ENCODE results near the gene TFPI2.

DNA sequence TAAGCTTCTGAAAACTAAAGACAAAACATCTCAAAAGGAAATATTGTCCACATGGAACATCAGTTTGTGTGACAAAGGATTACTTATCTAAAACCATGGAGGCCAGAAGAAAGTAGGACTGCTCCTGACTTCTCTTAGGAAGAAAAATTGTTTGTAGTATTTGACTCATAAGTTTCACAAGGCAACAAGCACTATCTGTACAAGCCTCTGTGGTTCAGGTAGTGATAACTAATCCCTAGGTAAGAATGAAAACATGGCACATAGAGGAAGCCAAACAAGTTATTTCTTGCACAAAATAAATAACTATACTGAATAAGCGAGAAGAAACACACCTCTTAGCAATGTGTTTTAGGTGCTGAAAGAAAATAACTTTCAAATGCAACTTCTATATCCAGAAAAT lies 30.3 kb downstream of the TFPI2 start:
- TF ChIP-seq, protein P1, sequence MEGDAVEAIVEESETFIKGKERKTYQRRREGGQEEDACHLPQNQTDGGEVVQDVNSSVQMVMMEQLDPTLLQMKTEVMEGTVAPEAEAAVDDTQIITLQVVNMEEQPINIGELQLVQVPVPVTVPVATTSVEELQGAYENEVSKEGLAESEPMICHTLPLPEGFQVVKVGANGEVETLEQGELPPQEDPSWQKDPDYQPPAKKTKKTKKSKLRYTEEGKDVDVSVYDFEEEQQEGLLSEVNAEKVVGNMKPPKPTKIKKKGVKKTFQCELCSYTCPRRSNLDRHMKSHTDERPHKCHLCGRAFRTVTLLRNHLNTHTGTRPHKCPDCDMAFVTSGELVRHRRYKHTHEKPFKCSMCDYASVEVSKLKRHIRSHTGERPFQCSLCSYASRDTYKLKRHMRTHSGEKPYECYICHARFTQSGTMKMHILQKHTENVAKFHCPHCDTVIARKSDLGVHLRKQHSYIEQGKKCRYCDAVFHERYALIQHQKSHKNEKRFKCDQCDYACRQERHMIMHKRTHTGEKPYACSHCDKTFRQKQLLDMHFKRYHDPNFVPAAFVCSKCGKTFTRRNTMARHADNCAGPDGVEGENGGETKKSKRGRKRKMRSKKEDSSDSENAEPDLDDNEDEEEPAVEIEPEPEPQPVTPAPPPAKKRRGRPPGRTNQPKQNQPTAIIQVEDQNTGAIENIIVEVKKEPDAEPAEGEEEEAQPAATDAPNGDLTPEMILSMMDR (IDR thresholded peaks at IDR 0.05 in 8 of 11, conservative IDR thresholded peaks at IDR 0.05 in 3 of 11), result no peak
- TF ChIP-seq POLR2A (IDR thresholded peaks at IDR 0.05), result no peak

Measured in spleen (tissue), 7 donors.